HG02588 (cell line): Measurements from ENCODE around the gene RLBP1.

Experiments used
- ATAC-seq: cut with Tn5 transposase; IDR thresholded peaks from one replicate; pipeline ENCODE4 v1.9.1; 2021; ENCODE audit warnings: mild to moderate bottlenecking, moderate library complexity; ENCODE audit not compliant: unreplicated experiment

RLBP1 gene

GRCh38 chr15:89206908-89207331 lies 14.5 kb downstream of the RLBP1 start:
- ATAC-seq: peak; percentile 78

GRCh38 chr15:89205991-89206585 lies 15.3 kb downstream of the RLBP1 start:
- no peak for ATAC-seq

DNA sequence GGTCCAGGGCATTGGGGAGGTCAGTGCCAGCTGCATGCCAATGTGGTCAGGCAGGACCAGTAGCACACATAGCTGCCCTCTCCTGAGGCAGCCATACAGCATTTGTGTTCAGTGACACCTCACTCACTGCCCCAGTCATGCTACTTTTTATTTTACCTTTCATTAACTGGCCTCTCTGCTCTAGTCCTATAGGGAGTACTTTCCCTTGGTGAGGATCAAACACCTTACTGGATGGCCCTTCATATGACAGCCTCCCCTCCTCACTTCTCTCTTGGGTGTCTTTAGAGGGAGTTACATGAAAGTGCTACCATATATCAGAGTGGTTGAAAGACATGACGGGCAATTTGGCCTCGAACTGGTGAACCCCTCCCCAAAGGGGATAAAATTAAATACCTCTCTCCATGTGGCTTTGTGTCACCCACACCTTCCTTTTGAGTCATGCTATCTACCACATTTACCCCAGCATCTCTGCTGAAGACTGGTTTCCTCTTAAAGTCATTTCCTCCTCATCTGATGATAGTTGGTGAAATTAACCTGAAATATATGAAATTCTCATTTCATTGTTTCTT lies 17.6 kb downstream of the RLBP1 start:
- ATAC-seq: no peak

GRCh38 chr15:89201465-89202005 lies 19.8 kb downstream of the RLBP1 start:
- ATAC-seq: no peak

DNA sequence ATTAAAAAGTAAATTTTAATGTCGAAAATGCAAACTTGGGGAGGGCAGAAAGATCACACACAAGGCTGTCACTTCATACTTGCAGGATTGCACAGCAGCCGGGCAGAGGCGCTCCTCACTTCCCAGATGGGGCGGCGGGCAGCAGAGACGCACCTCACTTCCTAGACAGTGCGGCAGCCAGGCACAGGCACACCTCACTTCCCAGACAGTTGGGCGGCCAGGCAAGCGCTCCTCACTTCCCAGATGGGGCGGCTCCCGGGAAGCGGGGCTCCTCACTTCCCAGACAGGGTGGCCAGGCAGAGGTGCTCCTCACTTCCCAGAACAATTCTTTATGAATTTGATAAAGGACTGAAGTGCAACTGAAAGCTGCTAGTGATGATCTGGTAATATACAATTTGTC lies 21.2 kb downstream of the RLBP1 start:
- ATAC-seq: no peak

DNA sequence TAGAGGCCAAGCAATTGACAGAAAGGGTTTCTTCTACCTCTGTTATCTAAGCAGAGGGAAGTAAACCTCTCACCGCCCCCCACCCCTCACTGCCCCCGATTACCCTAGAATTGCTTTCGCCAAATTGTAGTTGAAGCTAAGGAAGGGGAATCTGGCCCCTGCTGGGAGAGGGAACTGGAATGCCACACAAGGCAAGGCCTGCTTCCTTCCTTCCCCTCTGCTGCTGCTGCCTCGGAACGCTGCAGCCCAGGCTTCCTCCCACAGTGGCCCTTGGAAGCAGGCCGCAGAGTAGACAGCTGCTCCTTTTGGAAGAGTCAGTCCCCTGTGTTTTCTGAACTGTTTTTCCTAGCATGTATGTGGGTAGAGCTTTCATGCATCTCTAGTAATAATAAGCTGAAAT lies 21.6 kb downstream of the RLBP1 start:
- no peak for ATAC-seq

DNA sequence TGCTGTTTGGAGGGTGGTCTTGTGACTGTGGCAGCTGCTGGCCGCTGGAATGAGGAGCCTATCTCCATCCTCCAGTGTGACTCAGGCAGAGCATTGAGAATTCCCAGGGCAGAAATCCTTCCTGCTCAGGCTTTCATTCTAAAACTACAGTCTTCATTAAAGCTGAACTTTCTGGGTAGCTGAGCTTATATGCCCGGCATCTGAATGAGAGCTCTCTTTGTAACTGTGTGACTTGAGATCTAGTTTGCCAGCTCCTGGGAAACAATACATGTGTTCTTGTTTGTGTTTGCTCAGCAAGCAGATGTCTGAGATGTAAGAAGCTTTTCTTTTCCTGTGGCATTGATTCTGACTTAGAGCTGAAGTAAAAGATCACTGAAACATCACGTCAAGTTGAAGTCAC lies 22.4 kb downstream of the RLBP1 start:
- ATAC-seq: no peak

GRCh38 chr15:89198196-89198595 lies 23.2 kb downstream of the RLBP1 start:
- no peak for ATAC-seq

DNA sequence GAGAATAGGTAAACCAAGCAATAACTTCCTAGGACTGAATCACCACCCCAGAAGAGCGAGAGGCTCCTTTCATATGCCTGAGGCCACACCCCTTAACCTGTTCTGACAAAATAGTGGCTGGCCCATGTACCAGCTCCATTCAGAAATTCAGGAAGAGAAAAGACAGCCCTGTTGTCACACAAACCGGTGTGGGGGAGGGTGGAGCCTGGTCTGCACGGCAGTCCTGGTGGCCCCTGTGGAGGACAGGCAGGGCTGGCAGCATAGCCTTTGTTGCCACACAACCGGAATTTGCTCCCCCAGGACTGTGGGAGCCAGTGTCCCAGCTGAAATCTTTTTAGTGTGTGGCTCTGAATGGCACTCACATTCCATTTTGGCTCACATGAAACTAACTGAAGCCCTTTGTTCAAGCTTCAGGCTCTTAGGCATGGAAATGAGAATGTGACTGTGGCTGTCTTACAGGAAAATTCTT lies 23.8 kb downstream of the RLBP1 start:
- no peak for ATAC-seq

DNA sequence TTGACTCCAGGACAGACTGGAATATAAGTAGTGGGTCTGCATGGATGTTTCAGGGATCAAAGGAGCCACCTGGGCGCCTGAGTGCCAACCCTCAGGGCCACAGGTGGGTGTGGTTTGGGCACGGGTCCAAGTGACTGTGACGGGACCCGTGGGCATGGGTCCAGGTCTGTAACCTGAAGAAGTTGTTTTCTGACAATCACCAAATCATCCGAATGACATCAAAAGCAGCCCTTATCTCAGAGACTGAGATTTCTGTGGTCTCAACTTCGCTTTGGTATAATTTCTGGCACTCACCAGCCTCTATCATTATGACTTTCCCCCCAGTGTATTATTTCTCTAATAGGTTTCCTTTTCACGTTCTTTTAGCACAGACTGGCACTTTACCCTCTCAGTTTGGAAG lies 24.4 kb downstream of the RLBP1 start:
- ATAC-seq: no peak

- ATAC-seq: no peak
These were observed 25.1 kb downstream of the RLBP1 start for GRCh38 chr15:89196241-89196640.

DNA sequence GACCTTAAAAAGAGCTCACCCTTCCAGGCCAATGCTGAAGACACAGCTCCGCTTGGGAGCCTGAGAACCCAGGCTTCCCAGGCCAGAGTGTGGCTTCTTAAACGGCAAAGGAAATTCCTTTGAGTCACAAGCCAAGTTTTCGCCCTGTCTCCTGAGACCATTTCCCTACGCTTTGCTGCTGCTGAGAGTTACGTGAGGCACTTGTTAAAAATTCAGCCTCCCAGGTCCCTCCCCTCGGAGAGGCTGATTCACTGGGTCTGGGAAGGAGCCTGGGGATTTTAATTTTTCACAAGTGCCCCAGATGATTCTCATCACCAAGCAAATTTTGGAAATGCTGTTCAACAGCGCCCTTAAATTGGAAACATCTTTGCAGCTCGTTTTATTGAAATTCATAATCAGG lies 25.5 kb downstream of the RLBP1 start:
- ATAC-seq: no peak

DNA sequence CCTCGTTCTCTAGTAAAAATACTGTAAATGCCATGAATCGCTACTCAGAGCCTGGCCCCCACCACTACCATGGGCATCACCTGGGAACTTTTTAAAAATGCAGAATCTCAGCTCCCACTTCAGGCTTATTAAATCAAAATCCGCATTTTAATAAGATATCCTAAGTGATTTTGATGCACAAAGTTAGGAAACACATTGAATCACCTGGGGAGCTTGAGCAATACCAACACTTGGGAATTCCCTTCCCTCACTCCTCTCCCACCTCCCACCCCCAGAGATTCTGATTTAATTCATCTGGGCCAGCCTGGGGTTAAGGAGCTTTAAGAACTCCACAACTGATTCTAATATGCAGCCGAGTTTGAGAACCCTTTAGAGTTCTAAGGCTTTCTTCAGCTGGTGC lies 26.8 kb downstream of the RLBP1 start:
- no peak for ATAC-seq

DNA sequence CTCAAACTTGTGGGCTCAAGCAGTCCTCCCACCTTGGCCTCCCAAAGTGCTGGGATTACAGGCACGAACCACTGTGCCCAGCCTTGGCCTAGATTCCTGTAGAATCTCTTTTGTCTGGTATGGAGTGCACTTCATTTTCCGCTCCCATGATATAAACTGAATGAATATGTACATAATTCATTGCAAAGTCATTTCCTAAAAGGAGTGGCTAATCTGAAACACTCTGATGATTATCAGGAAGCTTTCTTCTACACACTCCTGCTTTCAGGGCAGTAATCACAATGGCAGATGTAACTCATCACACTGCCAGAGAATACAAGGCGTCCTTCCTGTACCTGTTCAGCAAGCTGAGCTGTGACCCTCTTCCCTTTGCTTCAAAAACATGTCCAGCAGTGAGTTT lies 28.6 kb downstream of the RLBP1 start:
- no peak for ATAC-seq

- no peak for ATAC-seq
These were observed 29.2 kb downstream of the RLBP1 start for GRCh38 chr15:89192136-89192535.

- ATAC-seq: no peak
These were observed 33.3 kb downstream of the RLBP1 start for GRCh38 chr15:89187986-89188514.

GRCh38 chr15:89187301-89187985 lies 33.9 kb downstream of the RLBP1 start:
- no peak for ATAC-seq

- ATAC-seq: no peak
These were observed 34.6 kb downstream of the RLBP1 start for GRCh38 chr15:89186803-89187202.

GRCh38 chr15:89184886-89185526 lies 36.4 kb downstream of the RLBP1 start:
- ATAC-seq: no peak

DNA sequence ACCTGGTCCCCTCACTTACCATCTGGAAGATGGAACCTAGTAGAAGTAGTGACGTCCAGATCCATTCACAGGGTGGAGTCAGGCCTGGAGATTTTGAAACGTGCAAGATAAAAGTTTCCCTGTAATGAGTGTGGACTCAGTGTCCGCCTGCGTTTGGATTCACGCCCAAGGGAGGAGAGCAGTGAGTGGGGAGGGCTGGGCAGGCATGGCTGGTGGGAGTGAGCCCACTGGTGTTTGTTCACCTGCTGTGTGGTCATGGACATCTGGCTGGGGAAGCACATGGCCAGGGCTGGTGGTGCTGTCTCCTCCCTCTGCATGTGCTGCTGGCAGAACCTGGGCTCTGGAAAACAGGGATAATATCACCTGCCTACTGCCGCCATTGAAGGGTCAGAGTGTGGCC lies 37.0 kb downstream of the RLBP1 start:
- no peak for ATAC-seq
